GM20000 (cell line): ENCODE results near the gene RBMS3.

Experiments
- DNase-seq: peaks from one replicate; pipeline ENCODE4 v3.0.0; 2012; ENCODE audit warnings: low spot score
- TF ChIP-seq, protein P1 (sequence below): IDR thresholded peaks from 2 replicates; pipeline ENCODE4 v1.5.1; 2012; ENCODE audit warnings: mild to moderate bottlenecking, control low read depth; ENCODE audit errors: extremely low read depth, missing control alignments

Gene RBMS3

DNA sequence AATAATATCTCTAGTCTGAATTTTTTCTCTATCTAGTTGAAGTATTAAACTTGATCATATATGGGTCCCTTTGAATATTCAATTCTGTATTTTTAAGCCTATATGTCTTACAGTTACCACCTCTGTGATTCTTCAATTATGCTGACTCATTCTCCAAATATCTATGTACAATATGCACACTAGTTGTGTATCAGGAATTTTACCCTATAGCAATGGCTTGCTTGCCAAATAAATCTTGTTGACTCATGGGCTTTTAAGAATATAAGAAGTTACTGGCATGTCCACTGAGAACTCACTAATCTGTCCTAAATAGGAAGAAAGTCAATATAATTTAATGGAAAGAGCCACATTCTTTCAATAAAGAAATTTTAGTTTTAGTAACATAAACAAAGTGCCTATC, 656.3 kb downstream of the RBMS3 start:
- TF ChIP-seq, protein P1, sequence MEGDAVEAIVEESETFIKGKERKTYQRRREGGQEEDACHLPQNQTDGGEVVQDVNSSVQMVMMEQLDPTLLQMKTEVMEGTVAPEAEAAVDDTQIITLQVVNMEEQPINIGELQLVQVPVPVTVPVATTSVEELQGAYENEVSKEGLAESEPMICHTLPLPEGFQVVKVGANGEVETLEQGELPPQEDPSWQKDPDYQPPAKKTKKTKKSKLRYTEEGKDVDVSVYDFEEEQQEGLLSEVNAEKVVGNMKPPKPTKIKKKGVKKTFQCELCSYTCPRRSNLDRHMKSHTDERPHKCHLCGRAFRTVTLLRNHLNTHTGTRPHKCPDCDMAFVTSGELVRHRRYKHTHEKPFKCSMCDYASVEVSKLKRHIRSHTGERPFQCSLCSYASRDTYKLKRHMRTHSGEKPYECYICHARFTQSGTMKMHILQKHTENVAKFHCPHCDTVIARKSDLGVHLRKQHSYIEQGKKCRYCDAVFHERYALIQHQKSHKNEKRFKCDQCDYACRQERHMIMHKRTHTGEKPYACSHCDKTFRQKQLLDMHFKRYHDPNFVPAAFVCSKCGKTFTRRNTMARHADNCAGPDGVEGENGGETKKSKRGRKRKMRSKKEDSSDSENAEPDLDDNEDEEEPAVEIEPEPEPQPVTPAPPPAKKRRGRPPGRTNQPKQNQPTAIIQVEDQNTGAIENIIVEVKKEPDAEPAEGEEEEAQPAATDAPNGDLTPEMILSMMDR = no peak

DNA sequence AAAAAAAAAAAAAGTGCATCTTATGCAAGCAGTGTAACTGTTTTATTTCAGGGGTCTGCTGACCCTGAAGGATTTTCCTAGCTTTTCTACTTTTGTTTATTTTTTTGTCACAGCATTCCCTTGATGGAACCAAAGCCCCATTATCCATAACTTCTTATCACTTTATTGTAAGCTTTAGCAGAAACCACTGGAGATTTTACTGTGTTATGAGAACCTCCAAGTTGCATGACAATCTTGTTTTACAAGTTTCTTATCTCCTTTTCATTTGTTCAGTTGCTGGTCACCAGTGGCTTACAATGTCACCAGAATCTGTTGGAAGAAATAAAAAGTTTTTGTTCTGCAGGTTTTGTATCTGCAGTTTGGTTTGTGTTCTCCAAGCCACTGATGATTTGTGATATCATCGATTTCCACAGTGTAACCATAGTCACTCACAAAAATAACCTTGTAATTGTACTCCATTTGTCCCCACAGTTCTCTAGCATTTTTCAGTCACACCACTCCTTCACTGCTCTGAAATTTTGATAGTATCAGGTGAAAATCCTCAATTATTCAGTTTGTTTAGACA, 660.0 kb downstream of the RBMS3 start:
- no peak for DNase-seq
- TF ChIP-seq, protein P1 = no peak

More for the DNA sequence above, 656.3 kb downstream of the RBMS3 start:
- DNase-seq = no peak

DNA sequence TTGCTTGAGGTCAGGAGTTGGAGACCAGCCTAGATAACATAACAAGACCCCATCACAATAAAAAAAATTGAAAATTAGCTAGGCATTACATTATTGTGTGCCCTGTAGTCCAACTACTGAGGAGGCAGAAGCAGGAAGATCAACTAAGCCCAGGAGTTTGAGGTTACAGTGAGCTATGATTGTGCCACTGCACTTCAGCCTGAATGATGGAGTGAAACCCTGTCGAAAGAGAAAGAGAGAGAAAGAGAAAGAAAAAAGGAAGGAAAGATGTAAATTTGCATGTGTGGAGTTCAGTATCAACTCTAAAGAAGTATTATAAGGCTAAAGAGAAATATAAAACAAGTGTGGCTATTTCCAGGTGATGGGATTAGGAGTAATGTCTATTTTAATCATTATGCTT, 661.4 kb downstream of the RBMS3 start:
- TF ChIP-seq, protein P1 = no peak
- DNase-seq = no peak

DNA sequence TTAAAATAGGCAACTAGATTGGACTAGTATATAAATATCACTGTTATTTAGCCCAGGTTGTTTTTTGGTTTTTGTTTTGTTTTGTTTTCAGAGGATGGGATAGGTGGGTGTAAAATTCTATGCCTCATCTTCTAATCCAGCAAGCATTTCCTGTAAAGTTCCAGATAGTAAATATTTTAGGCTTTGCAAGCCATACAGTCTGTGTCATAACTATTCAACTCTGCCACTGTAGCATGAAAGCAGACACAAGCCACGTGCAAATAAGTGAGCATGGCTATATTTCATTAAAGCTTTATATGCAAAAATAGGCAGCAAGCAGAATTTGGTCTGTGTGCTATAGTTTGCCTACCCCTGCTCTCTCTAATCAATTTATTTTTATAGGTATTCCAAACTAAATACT, 668.3 kb downstream of the RBMS3 start:
- TF ChIP-seq, protein P1 = no peak
- DNase-seq = no peak

DNA sequence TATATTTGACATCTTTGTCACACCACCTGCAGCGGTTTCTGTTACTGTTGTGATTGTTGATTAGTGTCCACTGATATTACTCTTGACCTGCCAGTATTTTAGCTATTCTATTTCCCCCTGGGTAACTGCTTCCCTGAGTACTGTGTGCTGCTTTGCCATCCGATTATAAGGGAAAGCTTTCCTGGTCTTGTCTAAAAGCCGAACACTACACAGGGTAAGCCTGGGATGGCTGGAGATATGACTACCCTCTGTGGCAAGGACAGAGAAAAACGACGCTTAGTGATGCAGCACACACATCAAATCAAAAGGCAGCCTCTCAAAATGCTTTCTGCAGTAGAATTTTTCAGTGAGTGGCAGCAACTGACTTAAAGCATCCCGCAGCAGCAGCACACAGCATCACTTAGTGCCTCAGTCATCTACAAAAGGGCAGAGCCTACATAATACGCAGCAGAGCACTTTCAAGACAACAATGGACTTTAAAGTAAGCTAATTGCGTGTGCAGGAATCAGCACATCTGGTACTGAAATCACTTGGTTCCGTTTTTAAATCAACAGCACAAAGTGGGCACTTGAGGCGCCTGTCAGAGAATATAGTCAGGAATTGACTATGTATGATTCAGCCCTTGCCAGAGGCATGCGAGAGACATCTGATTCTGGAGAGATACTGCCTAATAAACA, 669.2 kb downstream of the RBMS3 start:
- TF ChIP-seq, protein P1 = no peak
- no peak for DNase-seq

DNA sequence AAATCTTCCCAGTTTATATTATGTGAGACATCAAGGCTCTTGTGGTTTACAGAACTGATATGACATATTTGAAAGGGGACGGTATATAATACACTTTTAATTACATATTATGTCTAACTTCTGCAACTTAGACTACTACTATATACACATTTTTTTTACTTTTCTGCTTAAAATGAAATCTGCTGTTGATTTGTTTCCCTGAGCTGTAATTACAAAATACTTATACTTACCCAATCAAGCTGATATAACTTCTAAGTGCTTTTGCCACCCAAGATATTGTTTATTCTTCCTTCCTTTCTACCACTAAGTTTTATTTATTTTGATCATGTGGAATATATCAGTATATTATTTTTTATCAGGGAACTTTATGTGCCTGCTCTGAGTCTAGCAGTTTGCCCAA, 671.6 kb downstream of the RBMS3 start:
- TF ChIP-seq, protein P1 = no peak
- DNase-seq = no peak

DNA sequence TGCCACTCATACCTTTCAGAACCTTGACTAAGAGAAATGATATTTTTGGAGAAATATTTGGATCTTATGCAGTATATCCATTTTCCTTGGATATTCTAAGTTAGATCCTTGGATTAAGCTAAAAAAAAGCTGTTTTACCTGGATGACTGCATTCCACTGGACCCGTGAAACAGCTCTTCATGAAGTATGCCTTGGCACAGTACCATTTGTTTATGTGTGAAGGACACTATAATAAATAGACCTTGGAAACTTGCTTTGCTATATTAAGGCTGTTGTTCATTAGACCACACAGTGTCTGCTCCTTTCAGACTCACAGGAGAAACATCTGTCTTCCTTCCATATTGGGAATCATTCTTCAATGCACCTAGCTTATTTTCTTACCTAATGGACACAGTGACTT, 674.5 kb downstream of the RBMS3 start:
- TF ChIP-seq, protein P1 = no peak
- DNase-seq = no peak
